ENCODE results near the gene WDR36.
A peak's percentile ranks its signal among the peaks of the same experiment; 100 is the strongest.
"Not testable (repeated sequence)": the region's sequence is repeated elsewhere in the genome, so short reads cannot be mapped to it uniquely, and the experiment has no call there.

WDR36 gene

DNA sequence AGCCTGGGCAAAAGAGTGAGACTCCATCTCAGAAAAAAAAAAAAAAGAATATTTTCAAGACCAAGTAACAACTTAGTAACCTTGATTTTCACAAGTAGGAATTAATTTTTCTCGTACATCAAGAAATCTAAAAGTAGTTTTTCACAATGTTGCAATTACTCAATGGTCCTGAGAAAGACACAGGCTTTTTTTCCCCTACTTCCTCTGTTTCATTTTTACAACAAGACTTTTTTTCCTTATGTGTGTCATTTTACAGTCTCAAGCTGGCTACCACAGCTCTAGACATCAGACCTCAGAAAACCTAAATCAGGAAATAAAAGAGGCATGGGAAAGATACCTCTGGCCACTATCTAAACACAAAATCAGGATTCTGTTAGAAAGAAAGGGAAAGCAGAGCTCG lies 45.9 kb downstream of the WDR36 start:
- DNase-seq (ENCODE audit: low read depth): no peak

DNA sequence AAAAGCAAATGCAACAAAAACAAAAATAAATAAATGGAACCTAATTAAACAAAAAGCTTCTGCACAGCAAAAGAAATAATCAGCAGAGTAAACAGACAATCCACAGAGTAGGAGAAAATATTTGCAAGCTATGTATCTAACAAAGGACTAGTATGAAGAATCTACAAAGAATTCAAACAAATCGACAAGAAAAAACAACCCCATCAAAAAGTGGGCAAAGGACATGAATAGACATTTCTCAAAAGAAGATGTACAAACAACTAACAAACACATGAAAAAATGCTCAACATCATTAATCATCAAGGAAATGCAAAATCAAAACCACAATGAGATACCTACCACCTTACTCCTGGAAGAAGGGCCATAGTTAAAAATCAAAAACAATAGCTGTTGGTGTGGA lies 49.3 kb downstream of the WDR36 start:
- DNase-seq (ENCODE audit: low read depth): not testable (repeated sequence)

- no peak for DNase-seq (ENCODE audit: low read depth)
These were observed 50.8 kb downstream of the WDR36 start for GRCh38 chr5:111142932-111143331.

- no peak for DNase-seq (ENCODE audit: low read depth)
These were observed 51.8 kb downstream of the WDR36 start for GRCh38 chr5:111143910-111144309.

DNA sequence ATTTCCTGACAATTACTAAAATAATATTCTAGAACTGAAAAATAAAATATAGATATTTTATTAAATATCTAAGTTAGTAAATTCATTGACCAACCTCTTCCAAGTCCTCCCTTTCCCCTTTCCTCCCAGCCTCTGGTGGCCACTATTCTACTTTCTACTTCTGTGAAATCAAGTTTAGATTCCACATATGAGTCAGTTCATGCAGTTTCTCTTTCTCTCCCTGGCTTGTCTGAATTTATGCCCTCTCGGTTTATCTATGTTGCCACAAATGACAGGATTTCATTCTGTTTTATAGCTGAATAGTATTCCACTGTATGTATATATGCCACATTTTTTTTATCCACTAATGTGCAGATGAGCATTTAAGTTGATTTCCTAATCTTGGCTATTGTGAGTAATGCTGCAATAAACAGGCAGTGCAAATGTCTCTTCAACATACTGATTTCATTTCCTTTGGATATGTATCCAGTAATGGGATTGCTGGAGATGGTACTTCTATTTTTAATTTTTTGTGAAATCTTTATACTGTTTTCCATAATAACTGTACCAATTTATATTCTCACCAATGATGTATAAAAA lies 52.3 kb downstream of the WDR36 start:
- no peak for DNase-seq (ENCODE audit: low read depth)

GRCh38 chr5:111146053-111146452 lies 53.9 kb downstream of the WDR36 start:
- DNase-seq (ENCODE audit: low read depth): no peak

DNA sequence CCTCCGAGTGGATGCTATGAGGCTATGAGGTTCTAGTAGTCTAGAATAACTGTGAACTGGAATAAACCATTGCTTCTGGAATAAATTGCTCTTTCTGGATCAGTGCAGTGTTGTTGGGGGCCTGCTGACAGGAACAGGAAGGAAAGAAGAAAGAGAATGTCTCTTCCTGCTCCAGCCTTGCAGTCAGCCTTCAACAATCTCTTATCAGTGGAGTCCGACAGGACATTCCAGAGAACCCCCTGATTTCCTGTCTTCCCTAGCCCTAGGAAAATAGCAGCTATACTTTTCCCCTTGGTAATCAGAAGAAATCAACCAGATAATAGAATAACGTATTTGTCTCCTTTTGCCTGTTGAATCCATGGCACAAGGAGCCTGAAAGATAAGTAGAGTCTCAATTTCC lies 55.4 kb downstream of the WDR36 start:
- DNase-seq (ENCODE audit: low read depth): no peak

DNA sequence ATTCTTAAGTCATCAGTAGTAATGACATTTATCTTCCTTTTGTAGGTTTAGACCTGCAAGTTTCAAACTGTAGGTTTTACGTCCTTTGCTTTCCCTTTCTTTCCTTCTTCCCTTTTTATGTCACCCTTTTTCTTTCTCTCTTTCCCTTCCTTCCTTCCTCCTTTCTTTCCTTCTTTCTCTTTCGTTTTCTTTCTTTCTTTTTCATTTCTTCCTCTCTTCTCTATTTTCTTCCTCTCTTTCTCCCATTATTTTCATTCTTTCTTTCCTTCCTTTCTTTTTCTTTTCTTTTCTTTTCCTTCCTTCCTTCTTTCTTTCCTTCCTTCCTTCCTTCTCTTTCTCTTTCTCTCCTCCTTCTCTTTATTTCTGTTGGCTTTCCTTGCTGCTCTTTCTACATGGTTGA lies 59.9 kb downstream of the WDR36 start:
- no peak for DNase-seq (ENCODE audit: low read depth)

DNA sequence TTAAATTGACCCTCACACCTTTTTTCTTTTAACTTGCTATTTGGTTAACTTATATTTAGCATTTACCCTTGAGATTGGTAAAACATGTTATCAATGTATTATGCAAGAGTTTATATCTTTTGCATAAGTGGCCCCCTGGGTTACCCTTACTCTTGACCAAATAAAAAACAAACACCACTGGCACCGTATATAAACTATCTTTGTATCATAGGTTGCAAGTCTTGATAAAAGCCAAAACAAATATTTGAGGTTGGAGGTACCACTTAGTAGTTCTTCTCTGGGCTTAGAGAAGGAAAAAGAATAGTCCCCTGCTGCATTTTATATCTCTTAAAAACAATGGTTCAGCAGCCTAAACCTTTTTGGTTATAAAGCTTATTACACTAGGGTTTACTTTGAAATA lies 61.3 kb downstream of the WDR36 start:
- no peak for DNase-seq (ENCODE audit: low read depth)

GRCh38 chr5:111153945-111154344 lies 61.8 kb downstream of the WDR36 start:
- no peak for DNase-seq (ENCODE audit: low read depth)

DNA sequence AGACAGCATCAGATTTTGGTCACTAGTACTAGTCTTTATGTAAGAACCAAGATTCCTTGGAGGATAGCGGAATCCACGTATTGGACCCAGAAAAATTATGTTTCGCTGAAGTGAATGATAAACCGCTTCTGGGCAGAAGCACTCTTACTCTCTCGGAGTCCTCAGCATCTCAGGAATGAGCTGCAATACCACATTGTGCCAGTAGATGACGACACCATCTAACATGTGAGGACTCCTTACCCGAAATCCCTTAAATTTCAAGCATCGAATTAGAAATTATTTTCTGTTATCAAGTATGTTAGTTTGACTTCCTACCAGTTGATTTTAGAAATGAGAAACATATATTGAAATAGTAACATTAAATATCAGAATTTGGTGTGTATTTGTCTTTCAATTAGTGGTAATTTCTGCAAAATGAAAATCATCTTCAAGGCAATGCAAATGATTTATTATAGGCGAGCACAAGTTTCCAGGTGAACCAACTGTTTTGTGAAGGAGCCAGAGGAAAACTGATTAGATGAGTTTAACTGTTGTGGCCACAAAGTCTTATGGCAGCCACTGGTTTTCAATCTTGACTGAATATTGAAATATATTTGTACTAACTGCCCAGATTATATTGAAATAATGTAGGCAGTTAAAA lies 66.1 kb downstream of the WDR36 start:
- DNase-seq (ENCODE audit: low read depth): peak; percentile 69

DNA sequence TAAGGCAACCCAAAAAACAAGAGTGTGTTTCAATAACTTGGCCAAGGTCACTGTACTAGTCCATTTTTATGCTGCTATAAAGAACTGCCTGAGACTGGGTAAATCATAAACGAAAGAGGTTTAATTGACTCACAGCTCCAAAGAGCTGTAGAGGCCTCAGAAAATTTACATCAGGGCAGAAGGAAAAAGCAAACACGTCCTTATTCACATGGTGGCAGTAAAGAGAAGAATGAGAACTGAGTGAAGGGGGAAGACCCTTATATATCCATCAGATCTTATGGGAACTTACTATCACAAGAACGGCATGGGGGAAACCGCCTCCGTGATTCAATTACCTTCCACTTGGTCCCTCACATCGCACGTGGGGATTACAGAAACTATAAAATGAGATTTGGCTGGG lies 67.7 kb downstream of the WDR36 start:
- no peak for DNase-seq (ENCODE audit: low read depth)

- DNase-seq (ENCODE audit: low read depth): no peak
These were observed 70.9 kb downstream of the WDR36 start for GRCh38 chr5:111163000-111163399.

DNA sequence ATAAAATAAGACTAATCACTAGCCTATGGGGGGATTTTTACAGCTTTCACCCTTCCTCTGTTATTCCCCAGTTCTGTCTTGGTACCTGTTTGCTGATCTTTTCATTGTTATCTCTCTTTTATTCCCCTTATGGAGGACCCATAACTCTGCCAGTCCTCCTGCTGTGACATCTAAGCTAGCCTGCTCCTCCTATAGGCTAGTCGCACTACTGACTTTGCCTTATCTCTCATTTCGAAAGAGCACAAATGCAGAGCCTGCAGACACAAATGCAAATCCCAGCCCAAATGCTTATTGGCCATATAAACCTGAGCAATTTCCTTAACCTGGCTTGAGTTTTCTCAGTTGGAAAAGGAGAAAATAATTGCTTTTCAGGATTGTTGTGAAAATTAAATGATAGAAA lies 72.9 kb downstream of the WDR36 start:
- no peak for DNase-seq (ENCODE audit: low read depth)

GRCh38 chr5:111167551-111167950 lies 75.4 kb downstream of the WDR36 start:
- DNase-seq (ENCODE audit: low read depth): no peak

- DNase-seq (ENCODE audit: low read depth): no peak
These were observed 76.5 kb downstream of the WDR36 start for GRCh38 chr5:111168608-111169007.

GRCh38 chr5:111169269-111169668 lies 77.1 kb downstream of the WDR36 start:
- no peak for DNase-seq (ENCODE audit: low read depth)

DNA sequence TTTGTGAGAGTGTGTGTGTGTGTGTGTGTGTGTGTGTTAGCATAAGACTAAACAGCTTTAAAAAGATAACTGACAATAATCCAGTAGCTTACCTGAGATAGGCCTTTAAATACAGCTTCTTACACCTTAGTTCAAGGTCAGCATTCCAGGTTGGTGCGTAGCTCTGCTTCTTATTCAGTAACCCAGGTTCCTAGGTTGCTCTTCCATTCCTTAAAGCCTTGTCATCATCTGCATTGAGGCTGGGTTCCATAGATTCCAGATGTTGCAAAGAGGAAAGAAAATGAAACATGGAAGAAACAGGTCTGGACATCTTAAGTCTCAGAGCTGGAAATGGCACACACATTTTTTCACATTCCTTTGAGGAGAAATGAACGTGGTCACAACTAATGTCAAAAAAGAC lies 78.1 kb downstream of the WDR36 start:
- no peak for DNase-seq (ENCODE audit: low read depth)

- DNase-seq (ENCODE audit: low read depth): no peak
These were observed 80.4 kb downstream of the WDR36 start for GRCh38 chr5:111172504-111172903.

DNA sequence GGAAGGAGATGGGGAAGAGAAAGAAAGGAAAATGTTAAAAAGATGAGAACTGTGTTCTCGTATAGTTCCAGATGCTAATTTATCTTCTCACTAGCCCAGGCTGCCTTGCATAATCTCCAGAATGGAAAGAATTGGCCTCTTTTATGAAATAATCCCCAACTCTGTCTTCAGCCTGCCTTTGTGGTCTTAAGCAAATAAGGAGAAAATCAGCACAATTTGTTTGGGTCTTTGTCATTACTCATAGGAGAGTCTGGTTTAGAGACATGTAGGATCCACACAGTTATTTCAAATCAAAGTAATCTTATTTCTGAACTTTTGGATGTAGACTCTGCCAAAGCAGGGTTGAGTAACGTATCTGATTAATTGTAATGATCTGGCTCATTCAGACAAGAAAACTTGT lies 81.3 kb downstream of the WDR36 start:
- DNase-seq (ENCODE audit: low read depth): no peak
